SK-N-SH treated with all-trans-retinoic acid at 6 μM for 48 hours (cell line): ENCODE data around the gene TMEM245.
"Not testable (repeated sequence)": the region's sequence is repeated elsewhere in the genome, so short reads cannot be mapped to it uniquely, and the experiment has no call there.

Experiments used
- ATAC-seq: fragments of 200-7000 bp; cut with Tn5 transposase; 3 replicates; pipeline ENCODE4 v1.9.1; 2020; ENCODE audit warnings: mild to moderate bottlenecking, moderate library complexity
- ARNTL ChIP-seq: fragments of 450-650 bp; formaldehyde crosslinking; IDR thresholded peaks from 2 replicates; pipeline ENCODE4 v1.5.0; 2020; ENCODE audit warnings: low read depth, mild to moderate bottlenecking, moderate library complexity, borderline replicate concordance
- CSDC2 ChIP-seq: fragments of 250-450 bp; sonication (Bioruptor Pico); IDR thresholded peaks from 2 replicates; pipeline ENCODE4 v1.5.0; 2020; ENCODE audit warnings: mild to moderate bottlenecking, moderate library complexity
- ISL1 ChIP-seq: fragments of 250-450 bp; sonication (Bioruptor Pico); IDR thresholded peaks from 2 replicates; pipeline ENCODE4 v2.1.2; 2022; ENCODE audit warnings: mild to moderate bottlenecking, moderate library complexity
- OSR1 ChIP-seq: fragments of 250-450 bp; sonication (Bioruptor Pico); IDR thresholded peaks from 2 replicates; pipeline ENCODE4 v1.8.0; 2022; ENCODE audit warnings: moderate library complexity, mild to moderate bottlenecking, inconsistent platforms
- RARB ChIP-seq: fragments of 250-450 bp; sonication (Bioruptor Pico); IDR thresholded peaks from 2 replicates; pipeline ENCODE4 v1.8.0; 2021; ENCODE audit warnings: mild to moderate bottlenecking, moderate library complexity
- TCF4 ChIP-seq: fragments of 250-450 bp; sonication (Bioruptor Pico); IDR thresholded peaks from 2 replicates; pipeline ENCODE4 v1.8.0; 2021; ENCODE audit warnings: mild to moderate bottlenecking, moderate library complexity, borderline replicate concordance
- ZC3H10 ChIP-seq: fragments of 250-450 bp; sonication (Bioruptor Pico); IDR thresholded peaks from 2 replicates; pipeline ENCODE4 v1.5.1; 2021; ENCODE audit warnings: mild to moderate bottlenecking, moderate library complexity
- ZFP3 ChIP-seq: fragments of 250-450 bp; sonication (Bioruptor Pico); IDR thresholded peaks from 2 replicates; pipeline ENCODE4 v1.5.0; 2020; ENCODE audit warnings: mild to moderate bottlenecking, moderate library complexity
- ZNF70 ChIP-seq: fragments of 450-650 bp; formaldehyde crosslinking; IDR thresholded peaks from 2 replicates; pipeline ENCODE4 v1.5.0; 2020; ENCODE audit warnings: mild to moderate bottlenecking, moderate library complexity
- ZNF8 ChIP-seq: fragments of 450-650 bp; formaldehyde crosslinking; IDR thresholded peaks from 2 replicates; pipeline ENCODE4 v1.5.0; 2020; ENCODE audit warnings: mild to moderate bottlenecking, moderate library complexity
- TF ChIP-seq, protein P1 (sequence below): fragments of 250-450 bp; sonication (Bioruptor Pico); IDR thresholded peaks from 2 replicates; pipeline ENCODE4 v1.8.0; 2021; ENCODE audit warnings: low read depth, mild to moderate bottlenecking, moderate library complexity, borderline replicate concordance
- TF ChIP-seq, protein P2 (sequence below): fragments of 250-450 bp; sonication (Bioruptor Pico); IDR thresholded peaks from 2 replicates; pipeline ENCODE4 v1.5.1; 2021; ENCODE audit warnings: mild to moderate bottlenecking, moderate library complexity

TMEM245 gene

DNA sequence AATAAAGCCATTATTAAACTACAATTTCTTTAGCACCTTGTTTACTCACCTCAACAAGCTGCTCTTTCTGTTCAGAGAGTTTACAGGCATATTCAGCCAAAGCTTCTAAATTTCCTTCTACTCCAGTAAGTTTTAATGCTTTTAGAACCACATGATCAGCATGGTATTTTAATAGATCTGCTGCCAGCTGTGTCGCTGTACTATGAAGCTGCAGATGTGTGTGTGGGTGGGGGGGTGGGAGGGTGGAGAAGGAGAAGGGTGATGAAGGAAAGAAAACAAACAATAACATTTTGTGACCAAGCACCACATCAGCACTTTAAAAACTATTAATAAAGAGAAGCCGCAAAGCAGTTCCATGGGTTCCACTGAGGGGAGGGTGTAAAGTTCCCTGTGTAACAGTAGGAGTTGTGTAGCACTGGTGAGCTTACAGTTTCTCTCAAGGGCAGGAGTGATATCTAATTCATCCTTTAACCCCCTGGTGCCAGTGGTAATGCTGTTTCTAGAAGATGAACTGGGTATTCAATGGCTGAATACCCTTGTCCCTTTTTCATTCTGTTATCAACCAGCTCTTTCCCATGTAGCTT lies 147.0 kb downstream of the TMEM245 start:
- TF ChIP-seq CSDC2 (CRISPR knock-in tag) (no peak), ISL1 (CRISPR knock-in tag) (no peak), ZNF8 (CRISPR knock-in tag) (no peak), ZC3H10 (no peak), RARB (CRISPR knock-in tag) (no peak), TCF4 (CRISPR knock-in tag) (no peak)
- ATAC-seq = no peak

DNA sequence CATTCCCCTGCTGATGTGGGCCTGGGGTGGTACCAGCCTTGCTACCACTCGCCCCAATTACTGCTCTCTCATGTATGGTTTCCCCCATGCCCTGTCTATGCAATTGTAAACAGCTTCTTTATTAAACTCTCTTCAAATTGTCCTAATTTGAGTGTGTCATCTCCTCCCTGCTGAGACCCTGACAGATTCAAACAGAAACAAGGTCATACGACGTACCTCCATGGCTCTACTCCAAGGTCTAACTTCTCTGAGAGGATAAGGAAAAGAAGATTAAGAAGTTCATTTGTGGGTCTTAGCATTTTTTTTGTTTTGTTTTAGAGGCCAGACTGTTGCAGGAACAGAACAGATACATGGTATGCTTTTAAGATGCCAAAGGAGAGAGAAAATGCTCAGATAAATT lies 147.6 kb downstream of the TMEM245 start:
- no peak for TF ChIP-seq ARNTL (CRISPR knock-in tag)
- TF ChIP-seq OSR1 = no peak
- TF ChIP-seq, protein P1, sequence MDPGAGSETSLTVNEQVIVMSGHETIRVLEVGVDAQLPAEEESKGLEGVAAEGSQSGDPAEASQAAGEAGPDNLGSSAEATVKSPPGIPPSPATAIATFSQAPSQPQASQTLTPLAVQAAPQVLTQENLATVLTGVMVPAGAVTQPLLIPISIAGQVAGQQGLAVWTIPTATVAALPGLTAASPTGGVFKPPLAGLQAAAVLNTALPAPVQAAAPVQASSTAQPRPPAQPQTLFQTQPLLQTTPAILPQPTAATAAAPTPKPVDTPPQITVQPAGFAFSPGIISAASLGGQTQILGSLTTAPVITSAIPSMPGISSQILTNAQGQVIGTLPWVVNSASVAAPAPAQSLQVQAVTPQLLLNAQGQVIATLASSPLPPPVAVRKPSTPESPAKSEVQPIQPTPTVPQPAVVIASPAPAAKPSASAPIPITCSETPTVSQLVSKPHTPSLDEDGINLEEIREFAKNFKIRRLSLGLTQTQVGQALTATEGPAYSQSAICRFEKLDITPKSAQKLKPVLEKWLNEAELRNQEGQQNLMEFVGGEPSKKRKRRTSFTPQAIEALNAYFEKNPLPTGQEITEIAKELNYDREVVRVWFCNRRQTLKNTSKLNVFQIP = no peak
- no peak for TF ChIP-seq ZFP3
- no peak for TF ChIP-seq TCF4 (CRISPR knock-in tag)

DNA sequence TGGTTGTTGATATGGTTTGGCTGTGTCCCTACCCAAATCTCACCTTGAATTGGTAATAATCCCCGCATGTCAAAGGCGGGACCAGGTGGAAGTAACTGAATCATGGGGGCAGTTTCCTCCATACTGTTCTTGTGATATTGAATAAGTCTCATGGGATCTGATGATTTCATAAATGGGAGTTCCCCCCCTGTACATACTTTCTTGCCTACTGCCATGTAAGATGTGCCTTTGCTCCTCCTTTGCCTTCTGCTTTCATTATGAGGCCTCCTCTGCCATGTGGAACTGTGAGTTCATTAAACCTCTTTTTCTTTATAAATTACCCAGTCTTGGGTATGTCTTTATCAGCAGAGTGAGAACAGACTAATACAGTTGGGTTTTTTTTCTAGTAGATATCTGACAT lies 148.4 kb downstream of the TMEM245 start:
- not testable (repeated sequence) for ATAC-seq

More for the DNA sequence above, 147.6 kb downstream of the TMEM245 start:
- no peak for ATAC-seq

DNA sequence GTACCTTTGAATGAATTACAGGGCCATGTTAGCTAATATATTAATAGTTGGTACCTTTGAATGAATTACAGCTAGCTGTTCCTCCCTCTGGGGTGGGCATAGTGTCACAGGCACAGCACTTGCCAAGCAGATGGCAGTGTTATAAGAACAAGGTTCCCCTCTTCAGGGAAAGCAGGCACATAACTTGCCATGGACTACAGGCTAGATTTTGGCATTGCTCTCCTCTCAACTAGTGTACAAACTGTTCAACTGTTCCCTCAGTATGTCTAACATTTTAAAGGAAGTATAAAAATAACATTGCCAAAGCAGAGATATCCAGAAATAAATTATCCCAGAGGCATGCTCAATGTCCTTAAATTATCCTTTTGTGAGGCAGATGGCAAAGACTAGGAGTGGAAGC lies 151.8 kb downstream of the TMEM245 start:
- TF ChIP-seq OSR1 = no peak
- TF ChIP-seq ARNTL (CRISPR knock-in tag) = no peak
- no peak for TF ChIP-seq ZNF70 (CRISPR knock-in tag)
- TF ChIP-seq, protein P2, sequence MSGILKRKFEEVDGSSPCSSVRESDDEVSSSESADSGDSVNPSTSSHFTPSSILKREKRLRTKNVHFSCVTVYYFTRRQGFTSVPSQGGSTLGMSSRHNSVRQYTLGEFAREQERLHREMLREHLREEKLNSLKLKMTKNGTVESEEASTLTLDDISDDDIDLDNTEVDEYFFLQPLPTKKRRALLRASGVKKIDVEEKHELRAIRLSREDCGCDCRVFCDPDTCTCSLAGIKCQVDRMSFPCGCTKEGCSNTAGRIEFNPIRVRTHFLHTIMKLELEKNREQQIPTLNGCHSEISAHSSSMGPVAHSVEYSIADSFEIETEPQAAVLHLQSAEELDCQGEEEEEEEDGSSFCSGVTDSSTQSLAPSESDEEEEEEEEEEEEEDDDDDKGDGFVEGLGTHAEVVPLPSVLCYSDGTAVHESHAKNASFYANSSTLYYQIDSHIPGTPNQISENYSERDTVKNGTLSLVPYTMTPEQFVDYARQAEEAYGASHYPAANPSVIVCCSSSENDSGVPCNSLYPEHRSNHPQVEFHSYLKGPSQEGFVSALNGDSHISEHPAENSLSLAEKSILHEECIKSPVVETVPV (CRISPR knock-in tag) = no peak

More for the DNA sequence above, 151.8 kb downstream of the TMEM245 start:
- no peak for ATAC-seq
